ENCODE measurements around the gene USP5.

The USP5 gene

GRCh38 chr12:6825398-6826124 lies 26.4 kb upstream of the USP5 start:
- H3K27me3 ChIP-seq (ENCODE audit: control insufficient read depth in 1 of 2, insufficient read depth in 2 of 2, low read length in 2 of 2), result peaks cover 33 to 38% of the 10 kb centered on the region in 2 donors
- H3K9ac ChIP-seq (ENCODE audit: low read depth in 1 of 2, low read length in 2 of 2), result no peak overlapping the region

GRCh38 chr12:6826125-6826733 lies 25.7 kb upstream of the USP5 start:
- Histone ChIP-seq H3K9me3 (ENCODE audit: control insufficient read depth in 1 of 2, low read length in 2 of 2) (no peaks in the 10 kb centered on the region), H3K4me3 (ENCODE audit: low read depth in 1 of 2, low read length in 2 of 2) (no peak overlapping the region), H3K27me3 (ENCODE audit: control insufficient read depth in 1 of 2, insufficient read depth in 2 of 2, low read length in 2 of 2) (peaks cover 29 to 33% of the 10 kb centered on the region in 2 donors), H3K9ac (ENCODE audit: low read depth in 1 of 2, low read length in 2 of 2) (no peak overlapping the region), H3K36me3 (ENCODE audit: control insufficient read depth in 1 of 2, insufficient read depth in 2 of 2, low read length in 2 of 2) (no peaks in the 10 kb centered on the region), H3K27ac (ENCODE audit: low read depth, low read length) (no peak overlapping the region), H3K4me1 (ENCODE audit: control insufficient read depth in 1 of 2, insufficient read depth in 2 of 2, low read length in 2 of 2) (peaks cover 10 to 39% of the 10 kb centered on the region in 2 donors)

More at GRCh38 chr12:6825398-6826124, 26.4 kb upstream of the USP5 start:
- H3K4me3 ChIP-seq (ENCODE audit: low read depth in 1 of 2, low read length in 2 of 2), result peak overlapping the region in 1 of 2 donors; percentile 32
- no peaks in the 10 kb centered on the region for H3K36me3 ChIP-seq (ENCODE audit: control insufficient read depth in 1 of 2, insufficient read depth in 2 of 2, low read length in 2 of 2)
- H3K27ac ChIP-seq (ENCODE audit: low read depth, low read length), result no peak overlapping the region
- peaks cover 16 to 43% of the 10 kb centered on the region in 2 donors for H3K4me1 ChIP-seq (ENCODE audit: control insufficient read depth in 1 of 2, insufficient read depth in 2 of 2, low read length in 2 of 2)
- no peaks in the 10 kb centered on the region for H3K9me3 ChIP-seq (ENCODE audit: control insufficient read depth in 1 of 2, low read length in 2 of 2)

- Histone ChIP-seq H3K27ac (ENCODE audit: low read depth, low read length) (no peak overlapping the region), H3K4me3 (ENCODE audit: low read depth in 1 of 2, low read length in 2 of 2) (no peak overlapping the region), H3K9ac (ENCODE audit: low read depth in 1 of 2, low read length in 2 of 2) (peak overlapping the region in 1 of 2 donors; percentile 14), H3K36me3 (ENCODE audit: control insufficient read depth in 1 of 2, insufficient read depth in 2 of 2, low read length in 2 of 2) (peaks cover 0 to 4% of the 10 kb centered on the region in 2 donors), H3K4me1 (ENCODE audit: control insufficient read depth in 1 of 2, insufficient read depth in 2 of 2, low read length in 2 of 2) (peaks cover 9 to 36% of the 10 kb centered on the region in 2 donors), H3K27me3 (ENCODE audit: control insufficient read depth in 1 of 2, insufficient read depth in 2 of 2, low read length in 2 of 2) (peaks cover 25 to 31% of the 10 kb centered on the region in 2 donors), H3K9me3 (ENCODE audit: control insufficient read depth in 1 of 2, low read length in 2 of 2) (no peaks in the 10 kb centered on the region)
Measured at GRCh38 chr12:6826734-6827436, 25.1 kb upstream of the USP5 start.

- H3K27me3 ChIP-seq (ENCODE audit: control insufficient read depth in 1 of 2, insufficient read depth in 2 of 2, low read length in 2 of 2), result peaks cover 19 to 25% of the 10 kb centered on the region in 2 donors
- peaks cover 0 to 4% of the 10 kb centered on the region in 2 donors for H3K36me3 ChIP-seq (ENCODE audit: control insufficient read depth in 1 of 2, insufficient read depth in 2 of 2, low read length in 2 of 2)
- H3K9me3 ChIP-seq (ENCODE audit: control insufficient read depth in 1 of 2, low read length in 2 of 2), result no peaks in the 10 kb centered on the region
- H3K27ac ChIP-seq (ENCODE audit: low read depth, low read length), result no peak overlapping the region
- H3K4me3 ChIP-seq (ENCODE audit: low read depth in 1 of 2, low read length in 2 of 2), result no peak overlapping the region
- no peak overlapping the region for H3K9ac ChIP-seq (ENCODE audit: low read depth in 1 of 2, low read length in 2 of 2)
- peaks cover 5 to 33% of the 10 kb centered on the region in 2 donors for H3K4me1 ChIP-seq (ENCODE audit: control insufficient read depth in 1 of 2, insufficient read depth in 2 of 2, low read length in 2 of 2)
Measured at GRCh38 chr12:6827437-6827911, 24.5 kb upstream of the USP5 start.

- peaks cover 14 to 18% of the 10 kb centered on the region in 2 donors for H3K27me3 ChIP-seq (ENCODE audit: control insufficient read depth in 1 of 2, insufficient read depth in 2 of 2, low read length in 2 of 2)
- peaks cover 5 to 33% of the 10 kb centered on the region in 2 donors for H3K4me1 ChIP-seq (ENCODE audit: control insufficient read depth in 1 of 2, insufficient read depth in 2 of 2, low read length in 2 of 2)
- peak within 1 kb of the TSS; percentile 83 to 86 for H3K4me3 ChIP-seq (ENCODE audit: low read depth in 1 of 2, low read length in 2 of 2)
- H3K36me3 ChIP-seq (ENCODE audit: control insufficient read depth in 1 of 2, insufficient read depth in 2 of 2, low read length in 2 of 2), result peaks cover 0 to 4% of the 10 kb centered on the region in 2 donors
- H3K9me3 ChIP-seq (ENCODE audit: control insufficient read depth in 1 of 2, low read length in 2 of 2), result no peaks in the 10 kb centered on the region
- H3K27ac ChIP-seq (ENCODE audit: low read depth, low read length), result no peak within 1 kb of the TSS
- H3K9ac ChIP-seq (ENCODE audit: low read depth in 1 of 2, low read length in 2 of 2), result peak within 1 kb of the TSS; percentile 67 to 84
Measured at GRCh38 chr12:6827982-6828780, 23.8 kb upstream of the USP5 start, which contains the start of gene P3H3. P3H3 (plus strand) TSS chr12:6828407; CDS start chr12:6828441, 34 bp downstream.

GRCh38 chr12:6828781-6829535 lies 23.0 kb upstream of the USP5 start:
- peaks cover 6 to 13% of the 10 kb centered on the region in 2 donors for H3K27me3 ChIP-seq (ENCODE audit: control insufficient read depth in 1 of 2, insufficient read depth in 2 of 2, low read length in 2 of 2)
- H3K36me3 ChIP-seq (ENCODE audit: control insufficient read depth in 1 of 2, insufficient read depth in 2 of 2, low read length in 2 of 2), result peaks cover 0 to 8% of the 10 kb centered on the region in 2 donors
- peaks cover 5 to 33% of the 10 kb centered on the region in 2 donors for H3K4me1 ChIP-seq (ENCODE audit: control insufficient read depth in 1 of 2, insufficient read depth in 2 of 2, low read length in 2 of 2)
- H3K9me3 ChIP-seq (ENCODE audit: control insufficient read depth in 1 of 2, low read length in 2 of 2), result no peaks in the 10 kb centered on the region
- H3K9ac ChIP-seq (ENCODE audit: low read depth in 1 of 2, low read length in 2 of 2), result peak overlapping the region; percentile 67 to 84
- peak overlapping the region; percentile 83 to 86 for H3K4me3 ChIP-seq (ENCODE audit: low read depth in 1 of 2, low read length in 2 of 2)
- H3K27ac ChIP-seq (ENCODE audit: low read depth, low read length), result no peak overlapping the region

- peaks cover 5 to 33% of the 10 kb centered on the region in 2 donors for H3K4me1 ChIP-seq (ENCODE audit: control insufficient read depth in 1 of 2, insufficient read depth in 2 of 2, low read length in 2 of 2)
- peak overlapping the region; percentile 83 to 86 for H3K4me3 ChIP-seq (ENCODE audit: low read depth in 1 of 2, low read length in 2 of 2)
- H3K9me3 ChIP-seq (ENCODE audit: control insufficient read depth in 1 of 2, low read length in 2 of 2), result no peaks in the 10 kb centered on the region
- peaks cover 0 to 13% of the 10 kb centered on the region in 2 donors for H3K36me3 ChIP-seq (ENCODE audit: control insufficient read depth in 1 of 2, insufficient read depth in 2 of 2, low read length in 2 of 2)
- peaks cover 3 to 6% of the 10 kb centered on the region in 2 donors for H3K27me3 ChIP-seq (ENCODE audit: control insufficient read depth in 1 of 2, insufficient read depth in 2 of 2, low read length in 2 of 2)
- peak overlapping the region; percentile 67 to 84 for H3K9ac ChIP-seq (ENCODE audit: low read depth in 1 of 2, low read length in 2 of 2)
- H3K27ac ChIP-seq (ENCODE audit: low read depth, low read length), result no peak overlapping the region
Measured at GRCh38 chr12:6829536-6830220, 22.3 kb upstream of the USP5 start.

GRCh38 chr12:6830286-6830890 lies 21.6 kb upstream of the USP5 start:
- Histone ChIP-seq H3K4me1 (ENCODE audit: control insufficient read depth in 1 of 2, insufficient read depth in 2 of 2, low read length in 2 of 2) (peaks cover 5 to 28% of the 10 kb centered on the region in 2 donors), H3K36me3 (ENCODE audit: control insufficient read depth in 1 of 2, insufficient read depth in 2 of 2, low read length in 2 of 2) (peaks cover 0 to 13% of the 10 kb centered on the region in 2 donors), H3K9me3 (ENCODE audit: control insufficient read depth in 1 of 2, low read length in 2 of 2) (no peaks in the 10 kb centered on the region), H3K9ac (ENCODE audit: low read depth in 1 of 2, low read length in 2 of 2) (no peak overlapping the region), H3K4me3 (ENCODE audit: low read depth in 1 of 2, low read length in 2 of 2) (peak overlapping the region in 1 of 2 donors; percentile 86), H3K27ac (ENCODE audit: low read depth, low read length) (no peak overlapping the region), H3K27me3 (ENCODE audit: control insufficient read depth in 1 of 2, insufficient read depth in 2 of 2, low read length in 2 of 2) (peaks cover 0 to 3% of the 10 kb centered on the region in 2 donors)
